UCSD-AML1 (cell line): Measurements from ENCODE around the gene DEFB131B.
"Not testable (repeated sequence)": the region's sequence is repeated elsewhere in the genome, so short reads cannot be mapped to it uniquely, and the experiment has no call there.

ENCODE experiments used
- DNase-seq: peaks from one replicate; lab custom pipeline; 2025; ENCODE audit not compliant: unreplicated experiment; lab: John Stamatoyannopoulos, UW

The DEFB131B gene

GRCh38 chr11:71878059-71878458, at the start of gene DEFB131B:
Gene DEFB131B, plus strand, starts transcription at chr11:71878453. Its CDS starts 0 bp downstream, at chr11:71878453.
- DNase-seq: not testable (repeated sequence)

- not testable (repeated sequence) for DNase-seq
Measured at GRCh38 chr11:71829247-71829646, 49.0 kb upstream of the DEFB131B start.

GRCh38 chr11:71829686-71830085, 48.6 kb upstream of the DEFB131B start:
- DNase-seq: not testable (repeated sequence)

DNA sequence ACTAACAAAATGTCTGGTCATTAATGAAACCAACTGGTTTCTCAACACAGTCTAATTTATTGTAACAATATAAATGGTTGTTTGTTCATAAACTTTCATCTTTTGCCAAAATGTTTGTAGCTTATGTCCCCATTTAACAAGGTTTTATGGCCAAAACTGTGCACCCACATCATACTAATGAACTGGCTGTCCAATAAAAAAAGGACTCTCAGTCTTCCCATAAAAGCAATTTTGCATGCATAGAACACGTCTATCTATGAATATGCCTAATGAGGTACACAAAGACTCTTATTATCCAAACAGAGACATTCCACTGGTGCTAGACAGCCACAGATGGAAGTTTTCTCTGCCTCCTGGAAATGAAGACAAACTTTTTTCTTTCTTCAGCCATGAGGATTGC, 45.4 kb upstream of the DEFB131B start, which contains the start of gene DEFB108B:
DEFB108B (plus strand) TSS at position 390 of the 400 bp plus-strand sequence; CDS start at position 390, 0 bp downstream.
- DNase-seq: not testable (repeated sequence)

DNA sequence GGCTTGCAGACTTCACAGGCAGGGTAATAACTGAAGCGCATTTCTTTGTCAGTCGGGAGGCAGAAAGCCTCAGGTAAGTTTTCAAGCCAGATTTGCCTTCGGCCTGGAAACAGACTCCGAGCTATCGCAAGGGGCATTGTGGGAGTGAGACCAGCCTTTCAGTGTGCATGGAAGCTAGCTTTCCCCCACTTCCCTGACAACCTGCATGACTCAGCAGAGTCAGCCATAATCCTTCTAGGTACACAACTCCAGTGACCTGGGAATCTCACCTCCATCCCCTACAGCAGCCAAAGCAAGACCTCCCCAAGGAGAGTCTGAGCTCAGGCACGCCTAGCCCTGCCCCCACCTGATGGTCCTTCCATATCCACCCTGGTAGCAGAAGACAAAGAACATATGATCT, 35.5 kb upstream of the DEFB131B start:
- DNase-seq: not testable (repeated sequence)

DNA sequence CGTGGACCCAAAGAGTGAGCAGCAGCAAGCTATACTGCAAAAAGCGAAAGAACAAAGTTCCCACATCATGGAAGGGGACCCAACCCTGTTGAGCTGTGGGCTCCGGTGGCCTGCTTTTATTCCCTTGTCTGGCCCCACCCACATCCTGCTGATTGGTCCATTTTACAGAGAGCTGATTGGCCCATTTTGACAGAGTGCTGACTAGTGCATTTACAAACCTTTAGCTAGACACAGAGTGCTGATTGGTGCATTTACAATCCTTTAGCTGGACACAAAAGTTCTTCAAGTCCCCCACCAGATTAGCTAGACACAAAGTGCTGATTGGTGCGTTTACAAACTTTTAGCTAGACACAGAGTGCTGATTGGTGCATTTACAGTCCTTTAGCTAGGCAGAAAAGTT, 34.9 kb upstream of the DEFB131B start:
- DNase-seq: not testable (repeated sequence)

GRCh38 chr11:71843858-71844257, 34.4 kb upstream of the DEFB131B start:
- no peak for DNase-seq

DNA sequence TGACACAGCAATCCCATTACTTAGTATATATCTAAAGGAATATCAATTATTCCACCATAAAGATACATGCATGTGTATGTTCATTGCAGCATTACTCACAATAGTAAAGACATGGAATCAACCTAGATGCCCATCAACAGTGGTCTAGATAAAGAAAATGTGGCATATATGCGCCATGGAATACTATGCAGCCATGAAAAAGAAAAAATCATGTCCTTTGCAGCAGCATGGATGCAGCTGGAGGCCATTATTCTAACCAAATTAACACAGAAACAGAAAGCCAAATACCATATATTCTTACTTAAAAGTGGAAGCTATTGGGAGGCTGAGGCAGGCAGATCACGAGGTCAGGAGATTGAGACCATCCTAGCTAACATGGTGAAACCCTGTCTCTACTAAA, 24.4 kb upstream of the DEFB131B start:
- DNase-seq: not testable (repeated sequence)

- not testable (repeated sequence) for DNase-seq
Measured at GRCh38 chr11:71855880-71856279, 22.4 kb upstream of the DEFB131B start.

GRCh38 chr11:71860835-71861234, 17.4 kb upstream of the DEFB131B start:
- DNase-seq: not testable (repeated sequence)

- DNase-seq: not testable (repeated sequence)
Measured at GRCh38 chr11:71863978-71864627, 14.2 kb upstream of the DEFB131B start.

DNA sequence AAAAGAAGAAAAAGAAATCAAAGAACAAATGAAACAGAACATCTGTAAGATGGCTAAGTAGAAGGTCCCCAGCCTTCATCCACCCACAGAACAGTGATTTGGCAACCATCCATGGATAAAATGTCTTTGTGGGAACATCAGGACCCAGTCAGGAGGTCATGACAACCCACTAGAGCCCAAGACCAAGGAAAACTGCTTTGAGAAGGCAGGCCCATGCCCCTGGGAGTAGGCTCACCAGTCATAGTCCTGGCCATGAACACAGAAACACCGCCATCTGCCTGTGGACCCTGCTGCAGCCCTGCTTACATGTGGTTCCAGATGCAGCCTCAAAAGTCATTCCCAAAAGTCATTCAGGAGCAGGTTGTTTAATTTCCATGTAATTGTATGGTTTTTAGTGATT, 11.0 kb upstream of the DEFB131B start:
- DNase-seq: not testable (repeated sequence)

DNA sequence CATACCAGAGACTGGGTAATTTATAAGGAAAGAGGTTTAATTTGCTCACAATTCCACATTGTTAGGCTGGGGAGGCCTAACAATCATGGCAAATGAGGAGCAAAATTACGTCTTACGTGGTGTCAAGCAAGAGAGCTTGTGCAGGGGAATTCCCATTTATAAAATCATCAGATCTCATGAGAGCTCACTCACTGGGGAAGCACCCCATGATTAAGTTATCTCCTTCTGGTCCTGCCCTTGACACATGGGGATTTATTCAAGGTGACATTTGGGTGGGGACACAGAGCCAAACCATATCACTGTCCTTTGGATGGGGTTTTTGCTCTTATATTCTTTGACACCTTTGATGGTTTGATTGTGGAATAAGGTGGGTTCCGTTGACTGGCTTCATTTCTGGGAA, 8.3 kb upstream of the DEFB131B start:
- DNase-seq: not testable (repeated sequence)

DNA sequence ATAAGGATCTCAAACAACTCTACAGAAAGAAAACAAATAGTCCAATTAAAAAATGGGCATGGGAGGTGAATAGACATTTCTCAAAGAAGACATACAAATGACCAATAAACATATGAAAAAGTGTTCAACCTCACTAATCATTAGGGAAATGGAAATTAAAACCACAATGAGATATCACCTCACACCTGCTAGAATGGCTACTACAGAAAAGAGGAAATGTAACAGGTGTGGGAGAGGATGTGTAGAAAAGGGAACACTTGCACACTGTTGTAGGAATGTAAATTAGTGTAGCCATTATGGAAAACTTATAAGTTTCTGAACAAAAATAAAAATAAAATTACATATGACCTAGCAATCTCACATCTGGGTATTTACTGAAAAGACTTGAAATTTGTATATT, 7.6 kb upstream of the DEFB131B start:
- not testable (repeated sequence) for DNase-seq

DNA sequence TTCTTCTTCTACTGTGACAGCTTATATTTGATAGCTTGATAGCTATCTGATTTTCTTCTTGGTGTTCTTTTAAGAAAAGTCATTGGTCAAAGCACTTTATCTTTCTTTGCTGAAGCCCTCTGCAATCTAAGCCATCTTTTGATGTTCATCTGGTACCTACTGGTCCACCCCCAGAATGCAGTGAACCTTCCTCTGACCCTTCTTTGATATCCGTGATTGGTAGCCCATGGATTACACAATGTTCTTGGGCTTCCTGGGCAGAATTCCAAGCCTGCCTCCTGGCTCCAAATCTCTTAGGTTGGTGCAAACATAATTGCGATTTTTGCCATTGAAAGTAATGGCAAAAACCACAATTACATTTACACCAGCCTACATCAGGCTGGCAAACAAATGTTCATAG, 2.0 kb upstream of the DEFB131B start:
- not testable (repeated sequence) for DNase-seq

GRCh38 chr11:71885806-71886205, 7.6 kb downstream of the DEFB131B start:
- not testable (repeated sequence) for DNase-seq

GRCh38 chr11:71888335-71889010, 10.2 kb downstream of the DEFB131B start:
- DNase-seq: not testable (repeated sequence)

DNA sequence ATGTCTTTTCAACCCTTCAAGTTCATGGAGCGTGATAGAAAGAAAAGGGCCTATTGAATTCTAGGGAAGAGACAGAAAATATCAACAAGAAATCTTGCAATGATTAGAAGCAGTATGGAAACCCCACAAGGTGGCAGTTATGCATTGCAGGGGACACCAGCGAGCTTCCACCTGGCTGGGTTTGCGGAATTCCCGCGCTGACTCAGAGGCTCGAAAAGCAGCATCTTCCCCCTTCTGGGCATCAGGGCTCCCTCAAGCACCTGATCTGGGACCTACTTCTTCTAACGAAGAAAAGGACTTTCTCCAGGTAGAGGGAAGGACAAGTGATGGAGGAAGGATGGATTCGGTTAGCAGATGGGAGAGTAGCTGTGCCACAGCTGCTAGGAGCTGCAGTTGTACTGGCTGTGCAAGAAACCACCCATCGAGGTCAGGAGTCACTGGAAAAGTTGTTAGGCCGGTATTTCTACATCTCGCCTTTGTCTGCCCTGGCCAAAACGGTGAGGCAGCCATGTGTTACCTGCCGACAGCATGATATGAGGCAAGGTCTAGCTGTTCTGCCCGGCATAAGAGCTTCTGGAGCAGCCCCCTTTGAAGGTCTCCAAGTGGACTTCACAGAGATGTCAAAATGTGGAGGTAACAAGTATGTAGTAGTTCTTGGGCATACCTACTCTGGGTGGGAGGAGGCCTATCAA, 11.1 kb downstream of the DEFB131B start:
- DNase-seq: not testable (repeated sequence)

DNA sequence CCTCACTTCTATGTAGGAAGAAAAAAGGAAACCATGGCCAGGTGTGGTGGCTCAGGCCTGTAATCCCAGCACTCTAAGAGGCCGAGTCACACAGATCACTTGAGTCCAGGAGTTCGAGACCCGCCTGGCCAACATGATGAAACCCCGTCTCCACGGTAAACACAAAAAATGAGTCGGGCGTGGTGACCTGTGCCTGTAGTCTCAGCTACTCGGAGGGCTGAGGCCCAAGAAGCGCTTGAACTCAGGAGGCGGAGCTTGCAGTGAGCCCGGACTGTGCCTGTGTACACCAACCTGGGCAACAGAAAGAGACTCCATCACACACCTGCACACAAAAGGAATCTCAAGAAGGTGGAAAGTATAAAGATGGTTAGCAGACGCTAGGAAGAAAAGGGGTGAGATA, 17.7 kb downstream of the DEFB131B start:
- no peak for DNase-seq

- not testable (repeated sequence) for DNase-seq
Measured at GRCh38 chr11:71901137-71901536, 22.9 kb downstream of the DEFB131B start.

DNA sequence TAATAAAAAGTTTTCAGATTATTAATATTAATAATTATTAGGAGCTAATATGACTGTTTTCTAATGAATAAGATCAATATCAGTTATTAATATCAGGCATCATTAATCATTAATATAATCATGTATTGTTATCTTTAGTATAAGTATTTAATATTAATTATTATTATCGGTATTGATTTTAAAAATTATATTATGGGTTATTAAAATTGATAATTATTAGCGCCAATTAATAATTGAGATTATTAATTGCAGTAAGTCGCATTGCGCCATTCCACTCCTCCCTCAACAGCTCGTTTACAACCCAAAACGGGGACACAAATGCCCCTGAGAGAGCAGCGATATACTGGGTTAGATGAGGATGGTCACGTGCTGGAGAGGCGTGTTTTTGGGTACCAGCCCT, 30.0 kb downstream of the DEFB131B start:
- DNase-seq: no peak

DNA sequence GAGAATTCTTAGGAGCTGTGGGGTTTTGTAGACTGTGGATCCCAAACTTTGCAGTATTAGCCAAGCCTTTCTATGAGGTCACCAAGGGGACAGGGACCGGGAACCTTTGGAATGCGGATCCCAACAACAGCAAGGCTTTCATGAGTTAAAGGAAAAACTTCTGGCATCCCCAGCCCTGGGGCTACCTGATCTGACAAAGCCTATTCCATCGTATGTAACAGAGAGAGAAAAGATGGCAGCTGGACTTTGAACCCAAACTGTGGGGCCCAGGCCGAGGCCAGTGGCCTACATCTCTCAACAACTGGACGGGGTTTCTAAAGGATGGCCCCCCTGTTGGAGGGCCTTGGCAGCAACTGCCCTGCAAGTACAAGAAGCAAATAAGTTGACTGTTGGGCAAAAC, 32.5 kb downstream of the DEFB131B start:
- not testable (repeated sequence) for DNase-seq
